ENCODE results near the gene KAZN.

KAZN gene

GRCh38 chr1:14746393-14746792 is 147.9 kb downstream of the KAZN start:
- no peak for DNase-seq

GRCh38 chr1:14748151-14748550 is 149.7 kb downstream of the KAZN start:
- DNase-seq, result no peak

GRCh38 chr1:14748977-14749376 is 150.5 kb downstream of the KAZN start:
- DNase-seq, result no peak

- DNase-seq, result no peak
These were observed 152.0 kb downstream of the KAZN start for GRCh38 chr1:14750490-14750889.

- no peak for DNase-seq
These were observed 157.2 kb downstream of the KAZN start for GRCh38 chr1:14755518-14756252.

GRCh38 chr1:14756589-14757285 is 158.3 kb downstream of the KAZN start:
- no peak for DNase-seq

- DNase-seq, result no peak
These were observed 158.8 kb downstream of the KAZN start for GRCh38 chr1:14757286-14757625.

- DNase-seq, result no peak
These were observed 160.7 kb downstream of the KAZN start for GRCh38 chr1:14759042-14759818.

GRCh38 chr1:14759843-14760242 is 161.4 kb downstream of the KAZN start:
- no peak for DNase-seq

- no peak for DNase-seq
These were observed 162.3 kb downstream of the KAZN start for GRCh38 chr1:14760780-14761179.

- no peak for DNase-seq
These were observed 163.0 kb downstream of the KAZN start for GRCh38 chr1:14761291-14762153.

- no peak for DNase-seq
These were observed 165.5 kb downstream of the KAZN start for GRCh38 chr1:14763977-14764376.

GRCh38 chr1:14765773-14766172 is 167.3 kb downstream of the KAZN start:
- no peak for DNase-seq

GRCh38 chr1:14767075-14767474 is 168.6 kb downstream of the KAZN start:
- no peak for DNase-seq

GRCh38 chr1:14768582-14769304 is 170.3 kb downstream of the KAZN start:
- no peak for DNase-seq

GRCh38 chr1:14769486-14770274 is 171.2 kb downstream of the KAZN start:
- no peak for DNase-seq

GRCh38 chr1:14773396-14774025 is 175.0 kb downstream of the KAZN start:
- DNase-seq, result no peak

GRCh38 chr1:14774225-14774624 is 175.7 kb downstream of the KAZN start:
- no peak for DNase-seq

GRCh38 chr1:14774988-14775387 is 176.5 kb downstream of the KAZN start:
- no peak for DNase-seq

- DNase-seq, result no peak
These were observed 176.9 kb downstream of the KAZN start for GRCh38 chr1:14775434-14775833.

Data from activated gamma-delta T cell treated with Interleukin-2 at 50 U/mL for 16 hours (primary cell).